Measurements from ENCODE around the gene RGCC.

The RGCC gene

GRCh38 chr13:41461527-41462139 lies 4.3 kb downstream of the RGCC start:
- H3K4me3 ChIP-seq (ENCODE audit: low read depth, low read length) = no peak overlapping the region
- DNase-seq (ENCODE audit: low read depth) = no peak
- TF ChIP-seq, protein P1, sequence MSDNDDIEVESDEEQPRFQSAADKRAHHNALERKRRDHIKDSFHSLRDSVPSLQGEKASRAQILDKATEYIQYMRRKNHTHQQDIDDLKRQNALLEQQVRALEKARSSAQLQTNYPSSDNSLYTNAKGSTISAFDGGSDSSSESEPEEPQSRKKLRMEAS (IDR thresholded peaks at IDR 0.05; ENCODE audit: low read depth, low read length) = no peak
- TF ChIP-seq POLR2A (IDR thresholded peaks at IDR 0.05; ENCODE audit: extremely low read depth, insufficient read length) = no peak
- TF ChIP-seq, protein P2, sequence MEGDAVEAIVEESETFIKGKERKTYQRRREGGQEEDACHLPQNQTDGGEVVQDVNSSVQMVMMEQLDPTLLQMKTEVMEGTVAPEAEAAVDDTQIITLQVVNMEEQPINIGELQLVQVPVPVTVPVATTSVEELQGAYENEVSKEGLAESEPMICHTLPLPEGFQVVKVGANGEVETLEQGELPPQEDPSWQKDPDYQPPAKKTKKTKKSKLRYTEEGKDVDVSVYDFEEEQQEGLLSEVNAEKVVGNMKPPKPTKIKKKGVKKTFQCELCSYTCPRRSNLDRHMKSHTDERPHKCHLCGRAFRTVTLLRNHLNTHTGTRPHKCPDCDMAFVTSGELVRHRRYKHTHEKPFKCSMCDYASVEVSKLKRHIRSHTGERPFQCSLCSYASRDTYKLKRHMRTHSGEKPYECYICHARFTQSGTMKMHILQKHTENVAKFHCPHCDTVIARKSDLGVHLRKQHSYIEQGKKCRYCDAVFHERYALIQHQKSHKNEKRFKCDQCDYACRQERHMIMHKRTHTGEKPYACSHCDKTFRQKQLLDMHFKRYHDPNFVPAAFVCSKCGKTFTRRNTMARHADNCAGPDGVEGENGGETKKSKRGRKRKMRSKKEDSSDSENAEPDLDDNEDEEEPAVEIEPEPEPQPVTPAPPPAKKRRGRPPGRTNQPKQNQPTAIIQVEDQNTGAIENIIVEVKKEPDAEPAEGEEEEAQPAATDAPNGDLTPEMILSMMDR (IDR thresholded peaks at IDR 0.05; ENCODE audit: low read depth, low read length) = no peak

DNA sequence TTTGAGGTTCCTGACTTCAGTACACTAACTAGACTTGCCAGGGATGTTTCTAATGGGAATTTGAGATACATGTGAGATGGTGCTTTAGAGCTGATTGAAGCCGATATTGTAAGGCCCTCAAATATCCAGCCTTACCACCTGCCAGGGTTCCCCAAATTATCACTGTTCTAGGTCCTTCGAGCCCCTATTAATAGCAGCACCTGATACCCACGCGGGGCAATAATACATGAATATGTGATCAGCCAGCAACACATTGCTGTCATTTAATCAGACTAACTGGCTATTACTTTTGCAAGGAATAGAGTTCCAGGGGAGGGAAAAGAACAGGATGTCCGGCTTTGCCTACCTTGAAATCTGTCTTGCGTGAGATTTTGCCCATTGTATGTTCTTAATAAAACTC lies 5.1 kb downstream of the RGCC start:
- no peak for DNase-seq (ENCODE audit: low read depth)
- H3K4me3 ChIP-seq (ENCODE audit: low read depth, low read length) = no peak overlapping the region
- no peak for TF ChIP-seq POLR2A (IDR thresholded peaks at IDR 0.05; ENCODE audit: extremely low read depth, insufficient read length)
- TF ChIP-seq MYC (IDR thresholded peaks at IDR 0.05; ENCODE audit: low read depth, low read length) = no peak
- TF ChIP-seq, protein P2 (IDR thresholded peaks at IDR 0.05; ENCODE audit: low read depth, low read length) = no peak
- TF ChIP-seq, protein P1 (IDR thresholded peaks at IDR 0.05; ENCODE audit: low read depth, low read length) = no peak

GRCh38 chr13:41463838-41464602 lies 6.7 kb downstream of the RGCC start:
- no peak overlapping the region for H3K4me3 ChIP-seq (ENCODE audit: low read depth, low read length)
- no peak for TF ChIP-seq MYC (IDR thresholded peaks at IDR 0.05; ENCODE audit: low read depth, low read length)
- TF ChIP-seq, protein P1 (IDR thresholded peaks at IDR 0.05; ENCODE audit: low read depth, low read length) = no peak
- TF ChIP-seq, protein P2 (IDR thresholded peaks at IDR 0.05; ENCODE audit: low read depth, low read length) = no peak
- no peak for TF ChIP-seq POLR2A (IDR thresholded peaks at IDR 0.05; ENCODE audit: extremely low read depth, insufficient read length)
- no peak for DNase-seq (ENCODE audit: low read depth)

GRCh38 chr13:41465241-41465847 lies 8.0 kb downstream of the RGCC start:
- TF ChIP-seq, protein P1 (IDR thresholded peaks at IDR 0.05; ENCODE audit: low read depth, low read length) = peak; percentile 75; the same call in 1 of the 2 replicates
- TF ChIP-seq, protein P2 (IDR thresholded peaks at IDR 0.05; ENCODE audit: low read depth, low read length) = no peak
- no peak for TF ChIP-seq POLR2A (IDR thresholded peaks at IDR 0.05; ENCODE audit: extremely low read depth, insufficient read length)
- TF ChIP-seq MYC (IDR thresholded peaks at IDR 0.05; ENCODE audit: low read depth, low read length) = peak; percentile 80
- peak; percentile 93 for DNase-seq (ENCODE audit: low read depth)
- H3K4me3 ChIP-seq (ENCODE audit: low read depth, low read length) = no peak overlapping the region

DNA sequence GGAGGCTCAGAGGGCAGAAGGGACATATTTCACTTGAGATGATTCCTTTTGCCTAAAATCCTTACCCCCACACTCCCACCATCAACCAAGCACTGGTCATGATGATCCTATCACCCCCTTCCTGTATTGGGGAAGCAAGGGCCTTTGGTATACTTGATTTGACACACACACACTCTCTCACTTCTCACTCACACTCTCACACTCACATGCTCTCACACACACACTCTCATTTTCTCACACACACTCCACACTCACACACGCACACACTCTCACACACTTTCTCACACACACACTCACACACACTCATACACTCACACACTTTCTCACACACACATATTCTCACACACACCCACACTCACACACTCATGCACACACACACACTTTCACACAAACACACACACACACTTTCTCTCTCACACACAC lies 8.6 kb downstream of the RGCC start:
- DNase-seq (ENCODE audit: low read depth) = peak; percentile 27
- TF ChIP-seq, protein P1 (IDR thresholded peaks at IDR 0.05; ENCODE audit: low read depth, low read length) = no peak
- H3K4me3 ChIP-seq (ENCODE audit: low read depth, low read length) = no peak overlapping the region

- TF ChIP-seq MYC (IDR thresholded peaks at IDR 0.05; ENCODE audit: low read depth, low read length) (no peak), POLR2A (IDR thresholded peaks at IDR 0.05; ENCODE audit: extremely low read depth, insufficient read length) (no peak)
- TF ChIP-seq, protein P2 (IDR thresholded peaks at IDR 0.05; ENCODE audit: low read depth, low read length) = no peak
- TF ChIP-seq, protein P1 (IDR thresholded peaks at IDR 0.05; ENCODE audit: low read depth, low read length) = no peak
- no peak overlapping the region for H3K4me3 ChIP-seq (ENCODE audit: low read depth, low read length)
- no peak for DNase-seq (ENCODE audit: low read depth)
Observed at GRCh38 chr13:41467425-41467945, 10.1 kb downstream of the RGCC start.

Measured in NB4 (cell line).